Measurements from ENCODE around the gene CFAP100. TPM values are rescaled to one million over a fixed set of nuclear protein-coding genes. Genes with fewer than 3 reads are reported as not detected.
A peak's percentile ranks its signal among the peaks of the same experiment; 100 is the strongest.

Gene CFAP100
- polyA plus RNA-seq, 3 donors, result not detected

DNA sequence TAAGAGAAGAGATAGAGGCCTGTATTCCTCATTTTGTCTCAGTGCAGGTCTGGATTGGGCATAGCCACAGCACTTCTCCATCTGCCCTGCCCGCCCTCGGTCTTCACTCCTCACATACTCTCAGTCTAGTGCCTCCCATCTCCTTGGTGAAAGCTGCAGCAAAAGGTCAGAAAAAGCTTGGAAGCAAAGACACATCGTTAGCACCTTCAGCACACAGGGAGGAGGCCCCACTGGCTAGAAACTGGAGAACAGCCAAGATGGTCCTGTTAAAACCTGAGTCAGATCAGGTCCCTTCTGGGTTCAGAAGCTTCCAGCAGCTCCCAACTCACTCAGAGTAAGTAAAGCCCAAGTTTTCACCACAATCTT, 35.9 kb upstream of the CFAP100 start:
- DNase-seq, result no peak
- H3K4me2 ChIP-seq (replicated peaks; ENCODE audit: extremely low read depth, low read length, poor library complexity, severe bottlenecking), result no peak overlapping the region
- H3K9ac ChIP-seq (ENCODE audit: insufficient read depth, low read length, poor library complexity, severe bottlenecking), result no peak overlapping the region
- H2AFZ ChIP-seq (ENCODE audit: insufficient read depth, low read depth, low read length, poor library complexity, severe bottlenecking), result no peak overlapping the region
- Mint-ChIP-seq H3K36me3 (peaks cover 4 to 7% of the 10 kb centered on the region in 2 donors), H3K27me3 (ENCODE audit: low read depth in 3 of 3) (peaks cover 57 to 84% (median 70%) of the 10 kb centered on the region in 3 donors), H3K9me3 (peaks cover 0 to 20% (median 7%) of the 10 kb centered on the region in 7 donors), H3K4me1 (peaks cover 18% of the 10 kb centered on the region), H3K4me3 (peak overlapping the region in 1 of 2 donors; percentile 89), H3K27ac (no peak overlapping the region)
- H3K9me3 ChIP-seq (replicated peaks in 1 of 2; ENCODE audit: control insufficient read depth in 1 of 2, insufficient read depth in 1 of 2, low read length in 2 of 2), result peaks cover 0 to 6% of the 10 kb centered on the region in 2 donors
- no peaks in the 10 kb centered on the region for H3K36me3 ChIP-seq (replicated peaks in 1 of 2; ENCODE audit: control insufficient read depth in 1 of 2, insufficient read depth in 2 of 2, low read length in 2 of 2)
- WGBS (ENCODE audit: insufficient coverage), result 80% methylated on average over 3 of the region's 3 CpGs
- peaks cover 32 to 80% of the 10 kb centered on the region in 2 donors for H3K27me3 ChIP-seq (ENCODE audit: control insufficient read depth in 2 of 2, insufficient read depth in 2 of 2, low read length in 2 of 2)
- intact Hi-C loops (cut with micrococcal nuclease), result loop anchor here (5.0 to 10.0 kb wide), 3 partner anchors 106 to 441 kb away; partner anchors contain the start of gene ZXDC (in 1 of the 2)
- H3K79me2 ChIP-seq (ENCODE audit: insufficient read depth, low read length), result no peaks in the 10 kb centered on the region
- no peak overlapping the region for H3K27ac ChIP-seq (ENCODE audit: low read depth in 1 of 2, low read length in 2 of 2)
- TF ChIP-seq CTCF (IDR thresholded peaks at IDR 0.05), result no peak
- peaks cover 18 to 24% of the 10 kb centered on the region in 2 donors for H3K4me1 ChIP-seq (ENCODE audit: control insufficient read depth in 1 of 2, insufficient read depth in 2 of 2, low read length in 2 of 2)
- no peak overlapping the region for H3K4me3 ChIP-seq (replicated peaks in 1 of 3; ENCODE audit: low read depth in 2 of 3, low read length in 3 of 3)
- no peaks in the 10 kb centered on the region for H4K20me1 ChIP-seq (ENCODE audit: insufficient read depth, low read length)

DNA sequence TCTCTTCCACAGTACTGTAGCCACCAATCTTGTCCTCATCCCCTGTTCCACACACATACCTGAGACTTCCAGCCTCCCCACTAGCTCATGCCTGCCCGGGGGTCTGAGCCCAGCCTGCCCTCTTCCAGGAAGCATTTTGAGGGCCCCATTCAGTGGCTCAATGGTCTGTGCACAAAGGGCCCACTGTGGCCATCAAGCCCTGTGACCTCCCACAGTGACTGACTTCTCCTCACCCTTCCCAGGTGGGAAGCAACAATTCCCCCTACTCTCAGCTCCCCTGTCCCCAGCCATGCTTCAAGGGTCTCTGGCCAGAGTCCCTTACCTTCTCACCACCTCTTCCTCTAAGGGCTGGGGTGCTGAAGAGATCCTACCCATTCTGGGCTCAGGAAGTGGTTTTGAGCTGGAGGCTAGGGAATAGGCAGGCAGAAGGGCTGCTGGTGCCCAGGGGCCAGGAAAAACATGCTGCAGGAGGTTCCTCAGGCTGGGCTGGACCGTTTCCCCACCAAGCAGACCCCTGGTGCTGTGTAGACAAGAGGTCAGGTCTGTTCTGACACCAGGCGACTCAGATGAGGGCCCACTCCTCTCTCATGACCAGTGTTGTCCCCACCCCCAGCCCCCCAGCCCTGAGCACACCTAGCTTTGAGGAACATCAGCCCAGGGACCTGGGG, 34.5 kb upstream of the CFAP100 start:
- H3K4me3 ChIP-seq (replicated peaks in 1 of 3; ENCODE audit: low read depth in 2 of 3, low read length in 3 of 3), result no peak overlapping the region
- WGBS (ENCODE audit: insufficient coverage), result 67% methylated on average over 2 of the region's 3 CpGs
- H3K4me1 ChIP-seq (ENCODE audit: control insufficient read depth in 1 of 2, insufficient read depth in 2 of 2, low read length in 2 of 2), result peaks cover 18 to 24% of the 10 kb centered on the region in 2 donors
- H3K9me3 ChIP-seq (replicated peaks in 1 of 2; ENCODE audit: control insufficient read depth in 1 of 2, insufficient read depth in 1 of 2, low read length in 2 of 2), result peaks cover 0 to 5% of the 10 kb centered on the region in 2 donors
- H3K36me3 ChIP-seq (replicated peaks in 1 of 2; ENCODE audit: control insufficient read depth in 1 of 2, insufficient read depth in 2 of 2, low read length in 2 of 2), result no peaks in the 10 kb centered on the region
- H3K9ac ChIP-seq (ENCODE audit: insufficient read depth, low read length, poor library complexity, severe bottlenecking), result no peak overlapping the region
- H3K27me3 ChIP-seq (ENCODE audit: control insufficient read depth in 2 of 2, insufficient read depth in 2 of 2, low read length in 2 of 2), result peaks cover 30 to 66% of the 10 kb centered on the region in 2 donors
- peaks cover 48 to 70% (median 63%) of the 10 kb centered on the region in 3 donors for H3K27me3 Mint-ChIP-seq (ENCODE audit: low read depth in 3 of 3)
- H3K9me3 Mint-ChIP-seq, result peaks cover 0 to 20% (median 7%) of the 10 kb centered on the region in 7 donors
- peaks cover 18% of the 10 kb centered on the region for H3K4me1 Mint-ChIP-seq
- intact Hi-C loops (cut with micrococcal nuclease), result no loop called here
- no peak overlapping the region for H2AFZ ChIP-seq (ENCODE audit: insufficient read depth, low read depth, low read length, poor library complexity, severe bottlenecking)
- DNase-seq, result no peak
- no peaks in the 10 kb centered on the region for H4K20me1 ChIP-seq (ENCODE audit: insufficient read depth, low read length)
- no peak overlapping the region for H3K27ac ChIP-seq (ENCODE audit: low read depth in 1 of 2, low read length in 2 of 2)
- H3K4me3 Mint-ChIP-seq, result peak overlapping the region in 1 of 2 donors; percentile 32
- H3K4me2 ChIP-seq (replicated peaks; ENCODE audit: extremely low read depth, low read length, poor library complexity, severe bottlenecking), result no peak overlapping the region
- no peaks in the 10 kb centered on the region for H3K79me2 ChIP-seq (ENCODE audit: insufficient read depth, low read length)
- no peak overlapping the region for H3K27ac Mint-ChIP-seq
- TF ChIP-seq CTCF (IDR thresholded peaks at IDR 0.05), result no peak
- peaks cover 4 to 7% of the 10 kb centered on the region in 2 donors for H3K36me3 Mint-ChIP-seq

Measured in CD14-positive monocyte (primary cell).